ENCODE measurements around the gene DDX56. TPM values are rescaled to one million over a fixed set of nuclear protein-coding genes. Genes with fewer than 3 reads are reported as not detected.

Gene DDX56
- total RNA-seq, 1 experiment from 2014 or later, result 83.1 TPM

- H3K9me3 Mint-ChIP-seq, result no peaks in the 10 kb centered on the region
- no peak overlapping the region for H3K4me3 Mint-ChIP-seq
- CTCF ChIA-PET, result interaction anchor here (0.6 to 1.7 kb wide), 49 partner anchors 8 to 428 kb away, joined by 3 to 32 read pairs (median 4); partner anchors contain the start of genes DDX56, NUDCD3 and TMED4
- ATAC-seq (no peak), DNase-seq (ENCODE audit: low spot score) (no peak)
- H3K27ac Mint-ChIP-seq, result no peak overlapping the region
- TF ChIP-seq EMX1 (CRISPR knock-in tag; IDR thresholded peaks at IDR 0.05) (no peak), AFF4 (CRISPR knock-in tag; IDR thresholded peaks at IDR 0.05; ENCODE audit: borderline replicate concordance) (no peak), ZNF423 (CRISPR knock-in tag; IDR thresholded peaks at IDR 0.05) (no peak), CDX4 (CRISPR knock-in tag; IDR thresholded peaks at IDR 0.05; ENCODE audit: borderline replicate concordance) (no peak), GRHL2 (CRISPR knock-in tag; IDR thresholded peaks at IDR 0.05; ENCODE audit: insufficient replicate concordance, severe bottlenecking) (no peak), TEAD4 (CRISPR knock-in tag; IDR thresholded peaks at IDR 0.05) (no peak), ZBTB43 (CRISPR knock-in tag; IDR thresholded peaks at IDR 0.05) (no peak), FOXK1 (CRISPR knock-in tag; IDR thresholded peaks at IDR 0.05) (no peak), HMGA2 (CRISPR knock-in tag; IDR thresholded peaks at IDR 0.05) (no peak), ZNF671 (CRISPR knock-in tag; IDR thresholded peaks at IDR 0.05) (no peak), ZBTB21 (CRISPR knock-in tag; IDR thresholded peaks at IDR 0.05; ENCODE audit: borderline replicate concordance) (no peak), KAT7 (CRISPR knock-in tag; IDR thresholded peaks at IDR 0.05; ENCODE audit: borderline replicate concordance) (no peak), CREM (CRISPR knock-in tag; IDR thresholded peaks at IDR 0.05) (no peak), SP1 (CRISPR knock-in tag; conservative IDR thresholded peaks at IDR 0.05) (no peak), TP53 (CRISPR knock-in tag; IDR thresholded peaks at IDR 0.05) (no peak), FOXP1 (CRISPR knock-in tag; IDR thresholded peaks at IDR 0.05; ENCODE audit: borderline replicate concordance) (no peak), FOXJ3 (CRISPR knock-in tag; IDR thresholded peaks at IDR 0.05; ENCODE audit: borderline replicate concordance) (no peak), ZNF232 (CRISPR knock-in tag; IDR thresholded peaks at IDR 0.05) (no peak)
- no peaks in the 10 kb centered on the region; the same call in 1 of the 2 replicates for H3K27me3 Mint-ChIP-seq (ENCODE audit: low read depth)
- no peaks in the 10 kb centered on the region for H3K4me1 Mint-ChIP-seq
- no peaks in the 10 kb centered on the region for H3K36me3 Mint-ChIP-seq
- POLR2A ChIA-PET, result interaction anchor here (1.0 kb wide), 1 partner anchor 40 kb away, joined by 3 read pairs; the partner anchor contains the start of gene DDX56
These were observed 39.6 kb downstream of the DDX56 start for GRCh38 chr7:44534087-44534486.

GRCh38 chr7:44533301-44534055, 40.2 kb downstream of the DDX56 start:
- ATAC-seq (no peak), DNase-seq (ENCODE audit: low spot score) (no peak)
- H3K36me3 Mint-ChIP-seq, result no peaks in the 10 kb centered on the region
- ChIA-PET POLR2A (no interaction called here), CTCF (interaction anchor here (1.3 to 1.7 kb wide), 7 partner anchors 10 to 293 kb away, joined by 6 to 32 read pairs (median 12); partner anchors contain the start of gene DDX56)
- H3K4me1 Mint-ChIP-seq, result no peaks in the 10 kb centered on the region
- TF ChIP-seq CDX4 (CRISPR knock-in tag; IDR thresholded peaks at IDR 0.05; ENCODE audit: borderline replicate concordance) (no peak), SMAD4 (CRISPR knock-in tag; IDR thresholded peaks at IDR 0.05) (no peak), ZNF317 (CRISPR knock-in tag; IDR thresholded peaks at IDR 0.05; ENCODE audit: borderline replicate concordance, low read depth) (no peak), ZNF671 (CRISPR knock-in tag; IDR thresholded peaks at IDR 0.05) (no peak), OVOL2 (CRISPR knock-in tag; IDR thresholded peaks at IDR 0.05; ENCODE audit: borderline replicate concordance) (no peak), TEAD4 (CRISPR knock-in tag; IDR thresholded peaks at IDR 0.05) (no peak), AFF4 (CRISPR knock-in tag; IDR thresholded peaks at IDR 0.05; ENCODE audit: borderline replicate concordance) (no peak), TEAD1 (CRISPR knock-in tag; IDR thresholded peaks at IDR 0.05) (no peak), NR3C1 (CRISPR knock-in tag; conservative IDR thresholded peaks at IDR 0.05; ENCODE audit: low read depth) (no peak), SMAD3 (CRISPR knock-in tag; IDR thresholded peaks at IDR 0.05; ENCODE audit: borderline replicate concordance) (no peak)
- H3K4me3 Mint-ChIP-seq, result no peak overlapping the region
- H3K9me3 Mint-ChIP-seq, result peaks cover 1% of the 10 kb centered on the region; the same call in 1 of the 2 replicates
- H3K27me3 Mint-ChIP-seq (ENCODE audit: low read depth), result peaks cover under 1% of the 10 kb centered on the region
- no peak overlapping the region for H3K27ac Mint-ChIP-seq

Measured in WTC11 (cell line).